ENCODE results near the gene SLC4A3. TPM values are rescaled to one million over a fixed set of nuclear protein-coding genes. Genes with fewer than 3 reads are reported as not detected.
A peak's percentile ranks its signal among the peaks of the same experiment; 100 is the strongest.

The SLC4A3 gene
- total and polyA plus RNA-seq, 12 donors, result 197 to 671 (median 370) TPM

GRCh38 chr2:219609149-219609750 is 18.2 kb upstream of the SLC4A3 start:
- no peak overlapping the region for H3K4me3 ChIP-seq
- ATAC-seq (peak in 4 of 8 donors; percentile 18 to 37 (median 22)), DNase-seq (no peak)
- no peaks in the 10 kb centered on the region for H3K9me3 ChIP-seq
- H3K36me3 ChIP-seq, result peaks cover 0 to 82% (median 38%) of the 10 kb centered on the region in 9 donors
- no peaks in the 10 kb centered on the region for H3K27me3 ChIP-seq
- peaks cover 0 to 20% (median 14%) of the 10 kb centered on the region in 9 donors for H3K4me1 ChIP-seq
- WGBS, 2 donors, result 79 to 80% methylated on average over 13 of the region's 13 CpGs
- H3K27ac ChIP-seq, result peak overlapping the region in 9 of 10 donors; percentile 46 to 87 (median 76)
- TF ChIP-seq, protein P1, sequence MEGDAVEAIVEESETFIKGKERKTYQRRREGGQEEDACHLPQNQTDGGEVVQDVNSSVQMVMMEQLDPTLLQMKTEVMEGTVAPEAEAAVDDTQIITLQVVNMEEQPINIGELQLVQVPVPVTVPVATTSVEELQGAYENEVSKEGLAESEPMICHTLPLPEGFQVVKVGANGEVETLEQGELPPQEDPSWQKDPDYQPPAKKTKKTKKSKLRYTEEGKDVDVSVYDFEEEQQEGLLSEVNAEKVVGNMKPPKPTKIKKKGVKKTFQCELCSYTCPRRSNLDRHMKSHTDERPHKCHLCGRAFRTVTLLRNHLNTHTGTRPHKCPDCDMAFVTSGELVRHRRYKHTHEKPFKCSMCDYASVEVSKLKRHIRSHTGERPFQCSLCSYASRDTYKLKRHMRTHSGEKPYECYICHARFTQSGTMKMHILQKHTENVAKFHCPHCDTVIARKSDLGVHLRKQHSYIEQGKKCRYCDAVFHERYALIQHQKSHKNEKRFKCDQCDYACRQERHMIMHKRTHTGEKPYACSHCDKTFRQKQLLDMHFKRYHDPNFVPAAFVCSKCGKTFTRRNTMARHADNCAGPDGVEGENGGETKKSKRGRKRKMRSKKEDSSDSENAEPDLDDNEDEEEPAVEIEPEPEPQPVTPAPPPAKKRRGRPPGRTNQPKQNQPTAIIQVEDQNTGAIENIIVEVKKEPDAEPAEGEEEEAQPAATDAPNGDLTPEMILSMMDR (IDR thresholded peaks at IDR 0.05), result no peak
- intact Hi-C loops (cut with DNase I), result no loop called here

DNA sequence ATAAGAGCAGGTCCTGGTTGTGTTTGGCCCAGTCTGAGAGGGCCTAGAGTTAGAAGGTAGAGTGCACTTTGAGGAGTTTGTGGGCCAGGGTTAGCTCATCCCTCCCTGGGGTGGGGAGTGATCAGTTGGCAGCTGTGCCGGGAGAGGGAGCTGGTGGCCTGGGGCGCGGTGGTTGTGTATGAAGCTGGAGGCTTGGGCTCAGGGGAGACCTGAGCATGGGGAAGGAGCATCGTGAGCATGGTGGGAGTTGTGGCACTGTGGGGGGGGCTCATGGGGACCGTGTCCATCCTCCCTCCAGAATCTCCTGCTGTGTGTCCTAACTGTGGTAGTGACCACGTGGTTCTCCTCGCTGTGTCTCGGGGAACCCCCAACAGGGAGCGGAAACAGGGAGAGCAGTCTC is 16.1 kb upstream of the SLC4A3 start:
- WGBS, 2 donors, result 93 to 95% methylated on average over 9 of the region's 9 CpGs
- H3K4me3 ChIP-seq, result no peak overlapping the region
- DNase-seq, result no peak
- intact Hi-C loops (cut with DNase I), result no loop called here
- H3K9me3 ChIP-seq, result no peaks in the 10 kb centered on the region
- H3K27ac ChIP-seq, result peak overlapping the region in 1 of 10 donors; percentile 87
- peaks cover 0 to 35% (median 18%) of the 10 kb centered on the region in 9 donors for H3K4me1 ChIP-seq
- ATAC-seq, result no peak
- H3K36me3 ChIP-seq, result peaks cover 0 to 82% (median 32%) of the 10 kb centered on the region in 9 donors
- TF ChIP-seq, protein P1 (IDR thresholded peaks at IDR 0.05), result no peak
- no peaks in the 10 kb centered on the region for H3K27me3 ChIP-seq

DNA sequence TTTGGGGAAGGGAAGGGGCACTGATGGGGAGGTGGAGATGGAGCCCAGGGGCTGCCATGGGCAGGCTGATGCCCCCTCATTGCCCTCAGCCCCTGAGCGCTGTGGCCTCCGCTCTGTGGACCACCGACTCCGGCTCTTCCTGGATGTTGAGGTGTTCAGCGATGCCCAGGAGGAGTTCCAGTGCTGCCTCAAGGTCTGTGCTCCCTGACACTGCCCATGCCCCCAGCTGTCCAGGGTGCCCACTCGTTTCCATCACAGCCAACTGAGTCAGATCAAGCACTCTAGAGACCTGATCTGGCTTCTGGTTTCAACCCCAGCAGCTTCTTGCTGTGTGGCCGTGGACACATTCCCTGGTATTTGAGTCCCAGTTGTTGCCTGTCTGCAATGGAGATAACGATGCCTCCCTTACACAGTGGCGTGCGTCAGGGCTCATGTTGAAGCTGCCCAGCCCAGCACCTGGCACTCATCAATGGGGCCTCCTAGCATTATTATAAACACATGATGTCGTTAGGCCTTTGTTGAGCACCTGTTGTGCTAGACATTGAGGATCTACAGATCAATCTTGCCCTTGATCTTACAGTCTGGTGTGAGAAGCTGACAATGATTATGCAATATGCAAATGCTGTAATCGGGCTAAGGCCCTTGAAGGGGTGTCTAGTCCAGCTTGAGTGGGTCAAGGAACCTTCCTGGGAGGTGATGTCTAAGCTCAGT is 15.4 kb upstream of the SLC4A3 start:
- DNase-seq (no peak), ATAC-seq (no peak)
- intact Hi-C loops (cut with DNase I), result no loop called here
- peak overlapping the region in 1 of 10 donors; percentile 22 for H3K27ac ChIP-seq
- H3K4me1 ChIP-seq, result peaks cover 0 to 42% (median 24%) of the 10 kb centered on the region in 9 donors
- TF ChIP-seq, protein P1 (IDR thresholded peaks at IDR 0.05), result no peak
- H3K9me3 ChIP-seq, result no peaks in the 10 kb centered on the region
- H3K27me3 ChIP-seq, result no peaks in the 10 kb centered on the region
- H3K4me3 ChIP-seq, result no peak overlapping the region
- WGBS, 2 donors, result 64 to 72% methylated on average over 12 of the region's 12 CpGs
- H3K36me3 ChIP-seq, result peaks cover 0 to 78% (median 24%) of the 10 kb centered on the region in 9 donors

GRCh38 chr2:219612577-219613286 is 14.7 kb upstream of the SLC4A3 start:
- peaks cover 0 to 71% (median 18%) of the 10 kb centered on the region in 9 donors for H3K36me3 ChIP-seq
- ATAC-seq (no peak), DNase-seq (no peak)
- H3K4me1 ChIP-seq, result peaks cover 0 to 49% (median 29%) of the 10 kb centered on the region in 9 donors
- H3K27me3 ChIP-seq, result no peaks in the 10 kb centered on the region
- intact Hi-C loops (cut with DNase I), result no loop called here
- H3K4me3 ChIP-seq, result no peak overlapping the region
- 85 to 89% methylated on average over 15 of the region's 15 CpGs for WGBS, 2 donors
- H3K9me3 ChIP-seq, result no peaks in the 10 kb centered on the region
- TF ChIP-seq, protein P1 (IDR thresholded peaks at IDR 0.05), result no peak
- H3K27ac ChIP-seq, result no peak overlapping the region
